Right kidney (tissue), 1 donor: ENCODE measurements around the gene BASP1.
"Not testable (repeated sequence)": the region's sequence is repeated elsewhere in the genome, so short reads cannot be mapped to it uniquely, and the experiment has no call there.

ENCODE experiments used
- DNase-seq: peaks from one replicate; pipeline ENCODE4 v3.0.0-alpha.2; 2016

The BASP1 gene

GRCh38 chr5:17190242-17190778 lies 27.1 kb upstream of the BASP1 start:
- peak; percentile 47 for DNase-seq

GRCh38 chr5:17190799-17191391 lies 26.5 kb upstream of the BASP1 start:
- DNase-seq = no peak

DNA sequence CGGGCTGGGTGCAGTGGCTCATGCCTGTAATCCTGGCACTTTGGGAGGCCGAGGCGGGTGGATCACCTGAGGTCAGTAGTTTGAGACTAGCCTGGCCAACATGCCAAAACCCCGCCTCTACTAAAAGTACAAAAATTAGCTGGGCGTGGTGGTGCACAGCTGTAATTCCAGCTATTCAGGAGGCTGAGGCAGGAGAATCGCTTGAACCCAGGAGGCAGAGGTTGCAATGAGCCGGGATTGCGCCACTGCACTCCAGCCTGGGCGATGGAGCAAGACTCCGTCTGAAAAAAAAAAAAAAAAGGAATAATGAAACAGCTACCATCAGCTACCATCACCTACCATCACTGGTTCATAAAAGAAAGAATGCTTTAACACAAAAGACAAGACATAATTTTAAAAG lies 25.9 kb upstream of the BASP1 start:
- DNase-seq = not testable (repeated sequence)

- DNase-seq = no peak
Measured at GRCh38 chr5:17192191-17192590, 25.2 kb upstream of the BASP1 start.

DNA sequence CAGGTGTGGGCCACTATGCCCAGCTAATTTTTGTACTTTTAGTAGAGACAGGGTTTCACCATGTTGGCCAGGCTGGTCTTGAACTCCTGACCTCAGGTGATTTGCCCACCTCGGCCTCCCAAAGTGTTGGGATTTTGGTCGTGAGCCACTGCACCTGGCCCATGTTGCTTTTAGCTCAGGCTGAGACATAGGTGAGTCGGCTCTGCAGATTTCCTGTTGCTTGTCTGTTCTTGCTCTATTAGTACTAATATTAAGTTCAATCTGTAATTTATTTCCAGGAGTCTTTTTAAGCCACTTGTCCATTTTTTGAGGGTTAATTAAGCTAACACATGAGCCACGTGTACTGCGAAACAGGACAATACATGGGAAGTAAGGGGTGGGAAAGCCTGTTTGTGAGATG lies 21.4 kb upstream of the BASP1 start:
- no peak for DNase-seq

DNA sequence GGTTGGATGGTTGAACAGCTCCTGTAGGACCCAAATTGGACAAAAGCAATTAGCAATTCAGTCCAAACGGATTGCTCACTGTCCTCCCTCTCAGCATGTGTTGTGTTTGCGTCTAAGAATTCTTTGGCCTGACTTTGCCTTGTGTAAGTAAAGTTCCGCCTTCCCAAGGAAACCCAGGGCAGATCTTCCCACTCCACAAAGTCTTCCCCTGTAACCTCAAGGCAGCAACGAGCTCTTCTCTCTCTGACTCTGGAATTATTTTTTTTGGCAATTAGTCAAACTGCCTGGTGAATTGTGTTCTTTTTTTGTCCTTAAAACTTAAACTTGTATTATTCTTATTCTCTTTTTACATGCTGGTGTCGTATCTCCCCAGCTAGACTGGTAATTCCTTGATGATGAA lies 20.7 kb upstream of the BASP1 start:
- DNase-seq = no peak

- DNase-seq = peak; percentile 51
Measured at GRCh38 chr5:17203329-17204132, 13.9 kb upstream of the BASP1 start.

DNA sequence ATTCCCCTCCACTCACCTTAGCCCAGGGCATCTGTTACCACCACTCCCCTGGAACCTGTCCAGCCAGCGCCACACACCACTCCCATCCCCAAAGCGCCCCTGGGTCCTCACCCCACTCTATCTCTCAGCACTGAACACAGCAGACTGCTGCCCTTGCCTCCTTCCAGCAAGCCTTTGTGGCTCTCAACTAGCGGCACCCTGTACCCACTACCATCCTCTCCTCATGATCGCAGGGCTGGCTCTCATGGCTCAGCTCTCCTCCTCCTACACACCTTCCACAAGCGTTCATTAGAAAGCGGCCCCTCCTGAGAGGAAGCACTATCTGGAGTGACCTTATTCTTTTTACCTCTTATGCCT lies 13.3 kb upstream of the BASP1 start:
- DNase-seq = no peak

DNA sequence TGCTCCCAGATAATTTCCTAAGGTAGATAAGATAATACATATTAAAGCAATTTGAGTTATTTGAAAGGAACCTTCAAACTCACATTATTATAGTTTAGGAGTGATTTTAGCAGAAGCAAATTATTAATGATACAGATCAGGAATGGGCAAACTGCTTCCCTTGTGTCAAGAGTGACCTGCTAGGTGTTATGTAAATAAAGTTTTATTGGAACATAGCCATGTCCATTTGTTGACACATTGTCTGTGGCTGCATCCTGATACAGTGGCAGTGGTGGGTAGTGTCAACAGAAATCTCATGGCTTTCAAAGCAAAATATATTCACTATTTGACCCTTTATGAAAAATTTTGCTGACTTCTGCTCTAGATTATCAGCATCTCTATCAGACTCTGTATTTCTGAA lies 11.4 kb upstream of the BASP1 start:
- DNase-seq = no peak

DNA sequence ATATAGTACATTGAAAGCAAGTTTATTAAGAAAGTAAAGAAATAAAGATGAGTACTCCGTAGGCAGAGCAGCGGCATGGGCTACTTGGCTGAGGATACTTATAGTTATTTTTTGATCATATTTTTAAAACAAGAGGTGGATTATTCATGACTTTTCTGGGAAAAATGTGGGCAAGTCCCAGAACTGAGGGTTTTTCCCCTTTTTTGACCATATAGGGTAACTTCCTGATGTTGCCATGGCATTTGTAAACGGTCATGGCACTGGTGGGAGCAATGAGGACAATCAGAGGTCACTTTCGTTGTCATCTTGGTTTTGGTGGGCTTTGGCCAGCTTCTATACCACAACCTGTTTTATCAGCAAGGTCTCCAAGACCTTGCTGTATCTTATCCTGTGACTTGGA lies 5.2 kb upstream of the BASP1 start:
- DNase-seq = no peak

- no peak for DNase-seq
Measured at GRCh38 chr5:17212996-17213395, 4.4 kb upstream of the BASP1 start.

DNA sequence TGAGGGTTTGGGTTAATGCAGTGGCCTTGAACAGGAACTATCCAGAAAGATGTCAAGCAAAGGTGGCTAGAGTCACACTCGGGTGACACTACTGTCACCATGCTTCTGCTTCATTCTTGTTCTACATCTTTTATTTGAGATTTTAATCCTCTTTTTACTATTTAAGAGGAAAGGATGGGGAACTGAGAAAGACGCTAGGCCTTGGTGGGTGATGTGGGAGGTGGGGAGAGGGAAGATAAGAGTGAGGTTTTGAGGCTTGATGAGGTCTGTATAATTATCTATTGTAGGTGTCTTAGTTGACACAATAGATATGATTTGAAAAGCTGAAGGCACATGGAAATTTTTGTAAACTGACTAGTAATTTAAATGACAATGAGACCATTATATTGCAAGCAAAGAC lies 3.5 kb upstream of the BASP1 start:
- no peak for DNase-seq

- DNase-seq = no peak
Measured at GRCh38 chr5:17214893-17215292, 2.5 kb upstream of the BASP1 start.

- DNase-seq = no peak
Measured at GRCh38 chr5:17215361-17215760, 2.1 kb upstream of the BASP1 start.

GRCh38 chr5:17216176-17216973 lies 1.1 kb upstream of the BASP1 start:
- DNase-seq = peak; percentile 96

DNA sequence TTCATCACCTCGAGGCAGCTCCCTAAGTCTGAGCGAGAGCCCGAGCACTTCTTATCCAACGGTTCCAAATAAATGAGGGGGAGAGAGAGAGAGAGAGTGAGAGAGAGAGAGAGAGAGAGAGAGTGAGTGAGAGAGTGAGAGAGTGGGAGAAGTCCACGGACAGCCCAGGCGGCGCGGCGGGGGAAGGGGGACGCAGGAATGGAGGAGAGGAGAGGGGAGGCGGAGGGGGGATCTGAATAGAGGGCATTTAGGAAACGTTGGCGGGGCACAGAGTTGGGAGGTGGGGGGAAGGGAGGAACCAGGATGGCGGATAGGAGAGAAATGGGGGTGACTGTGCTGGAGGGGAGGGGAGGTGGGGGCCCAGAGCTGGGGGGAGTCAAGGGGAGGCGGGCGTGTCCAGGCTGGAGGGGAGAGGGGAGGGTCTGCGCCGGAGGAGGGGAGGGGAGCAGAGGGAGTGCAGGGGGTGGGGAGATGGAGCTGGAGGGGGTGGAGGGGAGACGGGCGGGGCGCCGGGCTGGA lies 398 bp upstream of the BASP1 start:
- DNase-seq = no peak

- DNase-seq = peak; percentile 76
Measured at GRCh38 chr5:17218353-17219005, 1.0 kb downstream of the BASP1 start.

- DNase-seq = peak; percentile 65
Measured at GRCh38 chr5:17219006-17219422, 1.6 kb downstream of the BASP1 start.

DNA sequence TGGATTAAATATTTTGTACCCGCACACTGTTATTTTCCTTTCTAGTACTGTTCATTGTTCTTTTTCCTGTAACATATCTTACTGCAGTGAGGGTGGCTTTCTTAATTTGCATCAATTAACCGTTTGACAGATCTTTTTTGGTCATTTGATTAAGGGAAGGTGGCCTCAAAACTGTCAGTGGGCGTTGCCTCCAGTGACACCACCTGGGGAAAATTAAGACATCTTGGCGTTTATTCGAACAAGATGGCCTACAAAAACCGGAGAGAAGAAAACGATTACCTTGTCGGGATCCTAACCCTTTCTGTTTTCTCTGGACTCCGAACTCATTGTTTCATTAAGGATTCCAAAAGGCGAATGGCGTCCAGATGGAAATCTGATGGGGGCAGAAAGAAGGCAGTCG lies 2.0 kb downstream of the BASP1 start:
- DNase-seq = peak; percentile 14

DNA sequence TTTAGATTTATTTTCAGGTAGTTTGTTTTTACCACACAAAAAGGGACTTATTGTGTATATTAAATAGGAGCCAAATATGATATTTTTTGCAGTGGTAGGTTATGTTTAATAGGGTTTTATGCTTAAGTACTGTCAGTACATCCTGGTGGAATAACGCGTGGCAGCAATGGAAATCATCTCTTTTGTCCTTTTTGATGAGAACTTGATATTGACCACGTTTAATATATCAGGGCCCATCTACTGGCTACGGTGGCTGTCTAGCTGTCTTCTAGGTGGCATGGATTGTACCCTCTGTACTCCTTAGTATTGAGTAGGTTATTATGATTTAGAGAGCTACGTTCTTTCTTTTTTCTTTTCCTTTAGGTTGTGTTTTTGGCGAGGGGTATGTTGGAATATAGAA lies 2.6 kb downstream of the BASP1 start:
- no peak for DNase-seq

DNA sequence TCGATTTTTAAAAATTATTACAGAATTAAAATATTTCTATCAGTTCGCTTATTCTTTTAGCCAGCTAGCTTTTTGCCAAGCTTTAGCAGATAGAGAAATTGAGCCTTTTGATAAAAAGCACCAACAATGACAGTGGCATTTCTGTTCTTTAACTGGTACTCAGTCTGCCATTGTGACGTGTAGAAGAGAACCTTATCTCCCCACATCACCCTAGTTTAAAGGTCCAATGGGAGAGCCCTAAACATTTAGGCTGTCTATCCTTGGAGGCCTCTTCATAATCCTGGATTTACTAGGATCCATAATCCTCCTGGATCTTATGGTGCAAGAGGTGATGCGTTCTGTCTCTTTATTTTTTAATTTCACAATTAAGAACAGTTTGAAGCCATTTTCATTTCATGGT lies 3.0 kb downstream of the BASP1 start:
- no peak for DNase-seq

DNA sequence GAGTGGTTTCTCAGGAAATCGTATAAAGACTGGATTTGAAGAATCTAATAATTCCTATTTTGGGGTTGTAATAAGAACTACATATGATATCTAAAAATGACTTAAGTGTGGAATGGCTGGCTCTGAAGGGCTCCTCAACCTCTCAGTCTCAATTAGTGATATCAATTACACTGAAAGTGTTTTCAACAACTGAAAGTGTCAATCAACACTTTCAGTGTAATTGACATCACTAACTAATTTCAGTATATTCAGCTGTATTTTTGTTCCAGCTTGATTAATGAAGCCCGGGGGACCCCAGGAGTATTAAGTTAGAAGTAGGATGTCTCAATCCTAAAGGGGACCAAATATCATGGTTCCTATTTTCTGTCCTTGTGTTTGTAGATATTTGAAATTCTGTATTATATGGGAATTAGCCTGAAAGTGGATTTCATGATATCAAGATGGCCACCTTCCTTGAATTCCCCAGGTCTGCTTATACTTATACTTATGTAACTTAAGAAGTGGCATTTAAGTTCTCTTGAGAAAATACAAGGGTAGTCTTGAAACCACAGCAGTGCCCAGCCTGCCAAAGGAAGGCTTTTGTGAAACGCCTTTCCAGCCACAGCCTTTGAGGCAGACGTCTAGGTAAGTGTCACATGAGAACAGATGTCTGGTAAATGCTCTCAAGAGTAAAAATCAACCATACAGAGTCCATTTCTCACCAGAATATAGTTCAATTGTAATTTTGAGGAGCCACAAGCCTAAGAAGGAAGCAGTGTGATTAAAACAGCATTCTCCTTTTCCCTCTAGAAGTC lies 4.6 kb downstream of the BASP1 start:
- no peak for DNase-seq
